Keratinocyte (primary cell): ENCODE measurements around the gene CSTB.

Source experiments
- EZH2 ChIP-seq: IDR thresholded peaks from one replicate; pipeline ENCODE4 v1.6.1; 2012; ENCODE audit warnings: inconsistent platforms, mild to moderate bottlenecking, low read length, moderate library complexity
- TF ChIP-seq, protein P1 (sequence below), 3 experiments: IDR thresholded peaks in 1 of 3; conservative IDR thresholded peaks in 1 of 3; optimal IDR thresholded peaks in 1 of 3; 2 replicates in 2 of 3; 3 replicates in 1 of 3; pipeline versions ENCODE3 to v1.5.1; 2011; ENCODE audit warnings: low read length in 3 of 3, mild to moderate bottlenecking in 3 of 3, moderate library complexity in 2 of 3, control low read depth in 1 of 3, inconsistent platforms in 1 of 3; ENCODE audit not compliant: insufficient read depth in 2 of 3; ENCODE audit errors: extremely low read depth in 1 of 3

DNA sequence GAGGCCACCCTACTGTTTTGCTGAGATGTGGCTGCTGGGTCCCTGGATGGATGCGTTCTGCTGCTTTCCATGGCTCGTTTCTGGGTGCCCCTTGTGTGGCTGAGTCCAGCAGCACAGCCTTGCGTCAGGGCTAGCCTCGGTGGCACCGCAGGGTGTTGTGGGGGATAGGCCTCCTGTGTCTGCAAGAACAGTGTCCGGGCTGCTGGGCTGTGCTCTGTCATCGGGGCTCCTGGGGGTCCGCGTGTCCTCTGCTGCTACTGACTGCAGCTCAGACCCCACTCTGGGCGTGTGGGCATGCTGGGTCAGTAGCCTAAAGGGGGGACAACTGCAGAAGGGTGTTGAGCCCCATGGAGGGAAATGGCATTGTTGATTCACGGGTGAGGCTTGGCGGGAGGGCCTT is 18.2 kb upstream of the CSTB start:
- TF ChIP-seq, protein P1, sequence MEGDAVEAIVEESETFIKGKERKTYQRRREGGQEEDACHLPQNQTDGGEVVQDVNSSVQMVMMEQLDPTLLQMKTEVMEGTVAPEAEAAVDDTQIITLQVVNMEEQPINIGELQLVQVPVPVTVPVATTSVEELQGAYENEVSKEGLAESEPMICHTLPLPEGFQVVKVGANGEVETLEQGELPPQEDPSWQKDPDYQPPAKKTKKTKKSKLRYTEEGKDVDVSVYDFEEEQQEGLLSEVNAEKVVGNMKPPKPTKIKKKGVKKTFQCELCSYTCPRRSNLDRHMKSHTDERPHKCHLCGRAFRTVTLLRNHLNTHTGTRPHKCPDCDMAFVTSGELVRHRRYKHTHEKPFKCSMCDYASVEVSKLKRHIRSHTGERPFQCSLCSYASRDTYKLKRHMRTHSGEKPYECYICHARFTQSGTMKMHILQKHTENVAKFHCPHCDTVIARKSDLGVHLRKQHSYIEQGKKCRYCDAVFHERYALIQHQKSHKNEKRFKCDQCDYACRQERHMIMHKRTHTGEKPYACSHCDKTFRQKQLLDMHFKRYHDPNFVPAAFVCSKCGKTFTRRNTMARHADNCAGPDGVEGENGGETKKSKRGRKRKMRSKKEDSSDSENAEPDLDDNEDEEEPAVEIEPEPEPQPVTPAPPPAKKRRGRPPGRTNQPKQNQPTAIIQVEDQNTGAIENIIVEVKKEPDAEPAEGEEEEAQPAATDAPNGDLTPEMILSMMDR (optimal IDR thresholded peaks at IDR 0.05 in 1 of 3, IDR thresholded peaks at IDR 0.05 in 1 of 3, conservative IDR thresholded peaks at IDR 0.05 in 1 of 3; ENCODE audit: extremely low read depth in 1 of 3, insufficient read depth in 2 of 3, low read length in 3 of 3): no peak
- no peak for TF ChIP-seq EZH2
